HepG2 (cell line): ENCODE results near the gene ATE1. TPM values are rescaled to one million over a fixed set of nuclear protein-coding genes. Genes with fewer than 3 reads are reported as not detected.

Experiments used
- ATF4 ChIP-seq, 2 experiments: fragments of 450-650 bp in 1 of 2; sonication (generic) in 1 of 2; formaldehyde crosslinking; IDR thresholded peaks; 2 replicates each; pipeline versions ENCODE4 v1.5.0 to v1.8.0; 2020 to 2022; ENCODE audit warnings: mild to moderate bottlenecking in 1 of 2, missing genetic modification reagents in 1 of 2
- CC2D1A ChIP-seq: sonication (generic); formaldehyde crosslinking; IDR thresholded peaks from 2 replicates; pipeline ENCODE4 v1.8.1; 2023; ENCODE audit warnings: mild to moderate bottlenecking, missing genetic modification reagents
- CENPT ChIP-seq: sonication (generic); formaldehyde crosslinking; IDR thresholded peaks from 2 replicates; pipeline ENCODE4 v1.8.0; 2022; ENCODE audit warnings: low read depth, mild to moderate bottlenecking, moderate library complexity, missing genetic modification reagents
- CHD4 ChIP-seq: fragments of 200-600 bp; sonication (generic); IDR thresholded peaks from 2 replicates; pipeline ENCODE4 v1.7.0; 2017; ENCODE audit warnings: mild to moderate bottlenecking, low read length, borderline replicate concordance
- FOXA1 ChIP-seq, 2 experiments: fragments of 450-650 bp in 1 of 2; sonication (generic) in 1 of 2; formaldehyde crosslinking in 1 of 2; IDR thresholded peaks; 2 replicates each; pipeline versions ENCODE4 v1.4.0 to v1.6.1; 2016 to 2020; ENCODE audit warnings: missing genetic modification reagents in 1 of 2
- GATAD2A ChIP-seq: IDR thresholded peaks from 2 replicates; pipeline ENCODE4 v1.6.1; 2016
- HOXA9 ChIP-seq: sonication (generic); formaldehyde crosslinking; IDR thresholded peaks from 2 replicates; pipeline ENCODE4 v1.8.1; 2022; ENCODE audit warnings: missing genetic modification reagents, mild to moderate bottlenecking, moderate library complexity, borderline replicate concordance
- MXD4 ChIP-seq: IDR thresholded peaks from 2 replicates; pipeline ENCODE4 v1.6.1; 2016; ENCODE audit warnings: mild to moderate bottlenecking, missing biosample characterization, missing genetic modification reagents
- NR2C2 ChIP-seq: sonication (generic); formaldehyde crosslinking; IDR thresholded peaks from 2 replicates; pipeline ENCODE4 v1.4.0; 2020; ENCODE audit warnings: missing genetic modification reagents, mild to moderate bottlenecking, moderate library complexity, borderline replicate concordance
- PHF5A ChIP-seq: IDR thresholded peaks from one replicate; pipeline ENCODE4 v1.6.1; 2018; ENCODE audit warnings: low read depth, missing genetic modification reagents; ENCODE audit not compliant: unreplicated experiment
- REL ChIP-seq: sonication (generic); formaldehyde crosslinking; conservative IDR thresholded peaks from 2 replicates; pipeline ENCODE4 v1.8.0; 2022; ENCODE audit warnings: mild to moderate bottlenecking, missing genetic modification reagents, moderate library complexity
- TBP ChIP-seq: sonication (generic); formaldehyde crosslinking; IDR thresholded peaks from 2 replicates; pipeline ENCODE4 v1.5.0; 2020; ENCODE audit warnings: missing genetic modification reagents
- TOE1 ChIP-seq: sonication (generic); formaldehyde crosslinking; IDR thresholded peaks from 2 replicates; pipeline ENCODE4 v1.4.0; 2020; ENCODE audit warnings: mild to moderate bottlenecking, missing genetic modification reagents
- ZBTB7A ChIP-seq: sonication (generic); formaldehyde crosslinking; IDR thresholded peaks from 2 replicates; pipeline ENCODE4 v1.8.0; 2022; ENCODE audit warnings: mild to moderate bottlenecking, missing genetic modification reagents
- ZNF251 ChIP-seq: sonication (generic); formaldehyde crosslinking; IDR thresholded peaks from 2 replicates; pipeline ENCODE4 v1.9.0; 2021; ENCODE audit warnings: mild to moderate bottlenecking, missing genetic modification reagents
- ZNF431 ChIP-seq: sonication (generic); formaldehyde crosslinking; IDR thresholded peaks from 2 replicates; pipeline ENCODE4 v1.9.0; 2022; ENCODE audit warnings: missing genetic modification reagents, low read depth, mild to moderate bottlenecking, borderline replicate concordance
- ZNF564 ChIP-seq: sonication (generic); formaldehyde crosslinking; IDR thresholded peaks from 2 replicates; pipeline ENCODE4 v1.8.1; 2023; ENCODE audit warnings: mild to moderate bottlenecking, missing genetic modification reagents
- ZNF615 ChIP-seq: sonication (generic); formaldehyde crosslinking; IDR thresholded peaks from 2 replicates; pipeline ENCODE4 v1.5.0; 2020; ENCODE audit warnings: mild to moderate bottlenecking, missing genetic modification reagents, borderline replicate concordance
- ZNF672 ChIP-seq: sonication (generic); formaldehyde crosslinking; IDR thresholded peaks from 2 replicates; pipeline ENCODE4 v1.8.1; 2022; ENCODE audit warnings: missing genetic modification reagents
- ZNF747 ChIP-seq: sonication (generic); formaldehyde crosslinking; IDR thresholded peaks from 2 replicates; pipeline ENCODE4 v1.8.1; 2023; ENCODE audit warnings: missing genetic modification reagents, mild to moderate bottlenecking, borderline replicate concordance
- ZNF775 ChIP-seq: sonication (generic); formaldehyde crosslinking; IDR thresholded peaks from 2 replicates; pipeline ENCODE4 v1.4.0; 2020; ENCODE audit warnings: missing genetic modification reagents, mild to moderate bottlenecking, moderate library complexity, borderline replicate concordance
- ZNF83 ChIP-seq: sonication (generic); formaldehyde crosslinking; IDR thresholded peaks from 2 replicates; pipeline ENCODE4 v1.4.0; 2020; ENCODE audit warnings: missing genetic modification reagents, mild to moderate bottlenecking, borderline replicate concordance
- ZNF839 ChIP-seq: sonication (generic); formaldehyde crosslinking; IDR thresholded peaks from 2 replicates; pipeline ENCODE4 v1.4.0; 2020; ENCODE audit warnings: missing genetic modification reagents, mild to moderate bottlenecking, borderline replicate concordance
- polyA plus RNA-seq, 8 experiments: library from polyadenylated mRNA; depleted of rRNA in 3 of 8; stranded (reverse) in 7 of 8; unstranded in 1 of 8; fragments of >200 nt; fragmentation: Illumina TruSeq in 4 of 8; extraction: Trizol in 4 of 8; gene quantifications; 2 replicates each; pipeline versions ENCODE4 v1.2.1 to v1.2.3, GENCODE V29; 2011 to 2016; ENCODE audit warnings: low read depth in 4 of 8, missing spikeins in 1 of 8, mixed read lengths in 1 of 8; ENCODE audit not compliant: insufficient read depth in 1 of 8
- total RNA-seq, 5 experiments: library from RNA; depleted of rRNA; stranded (reverse); fragments of >200 nt; fragmentation: Illumina TruSeq; extraction: Trizol; gene quantifications; 2 replicates each; pipeline ENCODE4 v1.2.3, GENCODE V29; 2016; ENCODE audit warnings: low read depth in 1 of 5
- TF ChIP-seq, protein P1 (sequence below): sonication (generic); formaldehyde crosslinking; IDR thresholded peaks from 2 replicates; pipeline ENCODE4 v1.4.0; 2020; ENCODE audit warnings: low read depth, mild to moderate bottlenecking, missing genetic modification reagents
- TF ChIP-seq, protein P2 (sequence below): sonication (generic); formaldehyde crosslinking; IDR thresholded peaks from 2 replicates; pipeline ENCODE4 v1.4.0; 2020; ENCODE audit warnings: mild to moderate bottlenecking, missing genetic modification reagents
- TF ChIP-seq, protein P3 (sequence below): IDR thresholded peaks from 2 replicates; pipeline ENCODE4 v1.6.1; 2012; ENCODE audit warnings: inconsistent platforms
- TF ChIP-seq, protein P4 (sequence below): sonication (generic); formaldehyde crosslinking; IDR thresholded peaks from 2 replicates; pipeline ENCODE4 v1.5.0; 2020; ENCODE audit warnings: missing genetic modification reagents, mild to moderate bottlenecking, borderline replicate concordance

The ATE1 gene
- total and polyA plus RNA-seq, 2 of the 13 experiments (the other 11 are each of a cell fraction or from before 2014, with no cell fraction given) = 17.5 to 42.2 TPM

DNA sequence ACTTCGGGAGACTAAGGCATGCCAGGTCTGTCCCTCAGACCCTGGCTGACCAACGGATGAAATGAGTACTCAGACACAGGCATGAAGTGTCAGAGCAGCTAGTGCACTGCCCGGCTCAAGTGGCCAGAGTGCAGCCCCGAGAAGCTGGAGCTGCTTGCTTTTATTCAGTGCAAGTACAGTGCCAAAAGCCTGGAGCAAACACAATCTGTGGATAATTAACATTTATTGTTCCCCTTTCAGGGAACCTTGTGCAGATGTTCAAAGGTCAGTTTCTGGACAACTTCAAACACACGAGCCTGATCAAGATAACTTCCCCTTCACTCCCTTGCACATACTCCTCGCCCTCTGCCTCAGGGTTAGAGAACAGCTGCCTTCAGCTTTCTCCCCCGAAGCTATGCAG, 7.9 kb upstream of the ATE1 start (continued):
- TF ChIP-seq, protein P1, sequence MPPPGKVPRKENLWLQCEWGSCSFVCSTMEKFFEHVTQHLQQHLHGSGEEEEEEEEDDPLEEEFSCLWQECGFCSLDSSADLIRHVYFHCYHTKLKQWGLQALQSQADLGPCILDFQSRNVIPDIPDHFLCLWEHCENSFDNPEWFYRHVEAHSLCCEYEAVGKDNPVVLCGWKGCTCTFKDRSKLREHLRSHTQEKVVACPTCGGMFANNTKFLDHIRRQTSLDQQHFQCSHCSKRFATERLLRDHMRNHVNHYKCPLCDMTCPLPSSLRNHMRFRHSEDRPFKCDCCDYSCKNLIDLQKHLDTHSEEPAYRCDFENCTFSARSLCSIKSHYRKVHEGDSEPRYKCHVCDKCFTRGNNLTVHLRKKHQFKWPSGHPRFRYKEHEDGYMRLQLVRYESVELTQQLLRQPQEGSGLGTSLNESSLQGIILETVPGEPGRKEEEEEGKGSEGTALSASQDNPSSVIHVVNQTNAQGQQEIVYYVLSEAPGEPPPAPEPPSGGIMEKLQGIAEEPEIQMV = 0 out of 2 replicates have a peak, but pooled peaks have one; percentile 34
- TF ChIP-seq ZNF839 (CRISPR knock-in tag) = no peak
- TF ChIP-seq, protein P2, sequence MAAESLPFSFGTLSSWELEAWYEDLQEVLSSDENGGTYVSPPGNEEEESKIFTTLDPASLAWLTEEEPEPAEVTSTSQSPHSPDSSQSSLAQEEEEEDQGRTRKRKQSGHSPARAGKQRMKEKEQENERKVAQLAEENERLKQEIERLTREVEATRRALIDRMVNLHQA (CRISPR knock-in tag) = no peak
- no peak for TF ChIP-seq TBP (CRISPR knock-in tag)
- TF ChIP-seq PHF5A (CRISPR knock-in tag) = peak; percentile 83
- no peak for TF ChIP-seq ZNF672 (CRISPR knock-in tag)
- 0 out of 2 replicates have a peak, but pooled peaks have one; percentile 59 for TF ChIP-seq ZNF564
- TF ChIP-seq REL (CRISPR knock-in tag) = no peak
- no peak for TF ChIP-seq ZNF775 (CRISPR knock-in tag)
- TF ChIP-seq, protein P3, sequence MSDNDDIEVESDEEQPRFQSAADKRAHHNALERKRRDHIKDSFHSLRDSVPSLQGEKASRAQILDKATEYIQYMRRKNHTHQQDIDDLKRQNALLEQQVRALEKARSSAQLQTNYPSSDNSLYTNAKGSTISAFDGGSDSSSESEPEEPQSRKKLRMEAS = no peak; the same call in 1 of the 2 replicates
- no peak for TF ChIP-seq CHD4
- TF ChIP-seq ZBTB7A (CRISPR knock-in tag) = 0 out of 2 replicates have a peak, but pooled peaks have one; percentile 41
- TF ChIP-seq MXD4 = no peak
- TF ChIP-seq ZNF251 (CRISPR knock-in tag) = no peak
- TF ChIP-seq FOXA1 (IDR thresholded peaks at IDR 0.05) = no peak
- peak; percentile 48 for TF ChIP-seq FOXA1 (CRISPR knock-in tag; IDR thresholded peaks at IDR 0.05)
- no peak for TF ChIP-seq CENPT (CRISPR knock-in tag)
- no peak for TF ChIP-seq CC2D1A
- peak; percentile 83; the same call in 1 of the 2 replicates for TF ChIP-seq GATAD2A (CRISPR knock-in tag)
- TF ChIP-seq ZNF431 (CRISPR knock-in tag) = no peak
- TF ChIP-seq, protein P4, sequence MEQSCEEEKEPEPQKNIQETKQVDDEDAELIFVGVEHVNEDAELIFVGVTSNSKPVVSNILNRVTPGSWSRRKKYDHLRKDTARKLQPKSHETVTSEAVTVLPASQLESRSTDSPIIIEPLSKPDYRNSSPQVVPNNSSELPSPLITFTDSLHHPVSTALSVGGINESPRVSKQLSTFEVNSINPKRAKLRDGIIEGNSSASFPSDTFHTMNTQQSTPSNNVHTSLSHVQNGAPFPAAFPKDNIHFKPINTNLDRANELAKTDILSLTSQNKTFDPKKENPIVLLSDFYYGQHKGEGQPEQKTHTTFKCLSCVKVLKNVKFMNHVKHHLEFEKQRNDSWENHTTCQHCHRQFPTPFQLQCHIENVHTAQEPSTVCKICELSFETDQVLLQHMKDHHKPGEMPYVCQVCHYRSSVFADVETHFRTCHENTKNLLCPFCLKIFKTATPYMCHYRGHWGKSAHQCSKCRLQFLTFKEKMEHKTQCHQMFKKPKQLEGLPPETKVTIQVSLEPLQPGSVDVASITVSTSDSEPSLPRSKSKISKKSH = peak; percentile 84
- no peak for TF ChIP-seq ATF4 (CRISPR knock-in tag; IDR thresholded peaks at IDR 0.05)
- TF ChIP-seq ZNF615 (CRISPR knock-in tag) = 0 out of 2 replicates have a peak, but pooled peaks have one; percentile 55
- TF ChIP-seq ZNF747 = no peak
- TF ChIP-seq ZNF83 = no peak
- TF ChIP-seq TOE1 (CRISPR knock-in tag) = no peak
- no peak for TF ChIP-seq HOXA9 (CRISPR knock-in tag)
- TF ChIP-seq NR2C2 (CRISPR knock-in tag) = peak; percentile 33; the same call in 1 of the 2 replicates
